GM12892 (cell line): ENCODE results near the gene BPIFB6.

Experiments used
- POLR2A ChIP-seq: IDR thresholded peaks from 2 replicates; pipeline ENCODE4 v1.6.1; 2011; ENCODE audit warnings: low read depth, low read length, control low read depth
- POLR2AphosphoS5 ChIP-seq: IDR thresholded peaks from 2 replicates; pipeline ENCODE4 v1.6.1; 2011; ENCODE audit warnings: low read depth, low read length, control low read depth
- TAF1 ChIP-seq: IDR thresholded peaks from 2 replicates; pipeline ENCODE4 v1.6.1; 2011; ENCODE audit warnings: low read depth, mild to moderate bottlenecking, control low read depth, low read length, borderline replicate concordance

- TF ChIP-seq POLR2A, result no peak
- no peak for TF ChIP-seq POLR2AphosphoS5
- no peak for TF ChIP-seq TAF1
Measured at GRCh38 chr20:33082546-33082945, 51.1 kb downstream of the BPIFB6 start.
